ENCODE results near the gene ATP2B3. TPM values are rescaled to one million over a fixed set of nuclear protein-coding genes. Genes with fewer than 3 reads are reported as not detected.

The ATP2B3 gene
- total RNA-seq, 1 experiment from 2014 or later: 0.35 TPM

DNA sequence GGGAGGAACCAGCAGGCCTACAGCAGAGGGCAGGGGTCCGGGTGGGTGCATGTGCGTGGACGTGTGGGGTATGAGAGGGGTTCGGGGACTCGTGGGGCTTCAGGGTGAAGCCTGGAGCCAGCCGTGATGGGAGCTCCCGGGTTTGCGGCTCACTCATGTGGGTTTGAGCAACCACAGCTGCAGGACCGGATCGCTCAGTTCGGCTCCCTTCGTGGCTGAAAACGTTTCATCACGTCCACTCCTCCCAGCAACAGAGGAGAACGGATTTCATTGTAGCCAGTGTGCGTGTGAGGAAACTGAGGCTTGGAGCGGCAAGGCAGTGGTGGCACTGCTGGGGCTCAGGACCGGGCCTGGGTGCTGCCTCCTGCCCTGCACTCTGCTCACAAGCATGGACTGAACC lies 12.1 kb upstream of the ATP2B3 start:
- H3K27me3 Mint-ChIP-seq (ENCODE audit: low read depth): peaks cover 4% of the 10 kb centered on the region
- H4K5ac ChIP-seq (ENCODE audit: insufficient read length, low read depth, low read length): no peak overlapping the region
- H3K9ac ChIP-seq (ENCODE audit: extremely low read depth, insufficient read length, low read length): no peak overlapping the region
- no peak overlapping the region for H2BK12ac ChIP-seq (ENCODE audit: insufficient read length, low read depth, low read length)
- H2BK15ac ChIP-seq (ENCODE audit: low read depth, low read length): no peak overlapping the region
- no peak overlapping the region for H2BK120ac ChIP-seq (ENCODE audit: low read depth, low read length, poor library complexity, severe bottlenecking)
- no peak overlapping the region for H3K27ac ChIP-seq (ENCODE audit: insufficient read length, low read depth, low read length)
- H3K27ac Mint-ChIP-seq: no peak overlapping the region
- peaks cover 63 to 73% of the 10 kb centered on the region in 2 experiments for H3K9me3 Mint-ChIP-seq
- H4K91ac ChIP-seq (ENCODE audit: insufficient read length, low read depth, low read length): no peak overlapping the region
- no peaks in the 10 kb centered on the region; the same call in 1 of the 2 replicates for H3K27me3 ChIP-seq (ENCODE audit: insufficient read depth, low read length)
- H3K23ac ChIP-seq (ENCODE audit: insufficient read length, low read depth, low read length): no peak overlapping the region
- H3K4me1 ChIP-seq (ENCODE audit: insufficient read depth, low read length): no peaks in the 10 kb centered on the region
- no peak overlapping the region for H4K8ac ChIP-seq (replicated peaks; ENCODE audit: insufficient read length, low read depth, low read length)
- H3K56ac ChIP-seq (ENCODE audit: insufficient read length, low read depth, low read length): no peak overlapping the region
- no peak overlapping the region for H3K18ac ChIP-seq (ENCODE audit: insufficient read length, low read depth, low read length)
- no peak overlapping the region for H3K14ac ChIP-seq (ENCODE audit: insufficient read depth, low read length)
- no peak overlapping the region for H2AFZ ChIP-seq (ENCODE audit: low read length)
- TF ChIP-seq, protein P1, sequence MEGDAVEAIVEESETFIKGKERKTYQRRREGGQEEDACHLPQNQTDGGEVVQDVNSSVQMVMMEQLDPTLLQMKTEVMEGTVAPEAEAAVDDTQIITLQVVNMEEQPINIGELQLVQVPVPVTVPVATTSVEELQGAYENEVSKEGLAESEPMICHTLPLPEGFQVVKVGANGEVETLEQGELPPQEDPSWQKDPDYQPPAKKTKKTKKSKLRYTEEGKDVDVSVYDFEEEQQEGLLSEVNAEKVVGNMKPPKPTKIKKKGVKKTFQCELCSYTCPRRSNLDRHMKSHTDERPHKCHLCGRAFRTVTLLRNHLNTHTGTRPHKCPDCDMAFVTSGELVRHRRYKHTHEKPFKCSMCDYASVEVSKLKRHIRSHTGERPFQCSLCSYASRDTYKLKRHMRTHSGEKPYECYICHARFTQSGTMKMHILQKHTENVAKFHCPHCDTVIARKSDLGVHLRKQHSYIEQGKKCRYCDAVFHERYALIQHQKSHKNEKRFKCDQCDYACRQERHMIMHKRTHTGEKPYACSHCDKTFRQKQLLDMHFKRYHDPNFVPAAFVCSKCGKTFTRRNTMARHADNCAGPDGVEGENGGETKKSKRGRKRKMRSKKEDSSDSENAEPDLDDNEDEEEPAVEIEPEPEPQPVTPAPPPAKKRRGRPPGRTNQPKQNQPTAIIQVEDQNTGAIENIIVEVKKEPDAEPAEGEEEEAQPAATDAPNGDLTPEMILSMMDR (conservative IDR thresholded peaks at IDR 0.05): no peak
- DNase-seq: no peak
- H3K4ac ChIP-seq (ENCODE audit: low read depth, low read length): no peak overlapping the region
- no peak overlapping the region for H3K4me2 ChIP-seq (ENCODE audit: insufficient read depth, insufficient read length, low read length)
- H3K4me3 Mint-ChIP-seq: no peak overlapping the region
- no CpG with 5 or more reads among the region's 18 CpGs for WGBS (ENCODE audit: extremely low coverage, insufficient read length, low lambda C conversion rate)
- H4K20me1 ChIP-seq (ENCODE audit: control insufficient read depth, insufficient read depth, insufficient read length): no peaks in the 10 kb centered on the region
- no peak overlapping the region for H2BK20ac ChIP-seq (ENCODE audit: low read depth, low read length, poor library complexity, severe bottlenecking)
- H3K36me3 Mint-ChIP-seq (ENCODE audit: insufficient read depth in 1 of 3, low read depth in 3 of 3): peaks cover 6 to 8% (median 8%) of the 10 kb centered on the region in 3 experiments; a peak in 5 of 7 replicates
- H2AK5ac ChIP-seq (ENCODE audit: insufficient read length, low read length): no peak overlapping the region
- no peak overlapping the region for H3T11ph ChIP-seq (ENCODE audit: low read length)
- H3K79me1 ChIP-seq (ENCODE audit: insufficient read depth, low read depth, low read length, poor library complexity, severe bottlenecking): no peaks in the 10 kb centered on the region
- peaks cover 24% of the 10 kb centered on the region for H3K9me3 ChIP-seq (ENCODE audit: control insufficient read depth, low read depth, low read length)
- H3K79me2 ChIP-seq (ENCODE audit: insufficient read depth, low read length): no peaks in the 10 kb centered on the region
- H3K4me1 Mint-ChIP-seq: peaks cover 0 to 6% of the 10 kb centered on the region in 2 experiments; a peak in 2 of 4 replicates
- no peak overlapping the region for H2BK5ac ChIP-seq (ENCODE audit: insufficient read length, low read length)
- H3K23me2 ChIP-seq (ENCODE audit: insufficient read length, low read depth, low read length, poor library complexity, severe bottlenecking): no peaks in the 10 kb centered on the region

Measured in H9 (cell line).